T-helper 2 cell treated with Interferon-gamma antibody and Interleukin-4, amounts not matched to agents 100 ng/mL and 5 ng/mL, for 36 hours (primary cell): ENCODE results near the gene SND1. TPM values are rescaled to one million over a fixed set of nuclear protein-coding genes. Genes with fewer than 3 reads are reported as not detected.

Source experiments
- total RNA-seq: library from RNA; stranded (reverse); gene quantifications from 2 replicates; pipeline ENCODE4 v1.2.3, GENCODE V29; 2022

The SND1 gene
- total RNA-seq, 1 donor from 2014 or later: 275 TPM

Other genes with a start within 250 kb of the SND1 start
- gene GCC1, start 66.6 kb upstream of the SND1 start, total RNA-seq: 17.9 and 18.1 TPM in 2 replicates
- gene ARF5, start 63.8 kb upstream of the SND1 start, total RNA-seq: 102 and 118 TPM in 2 replicates
- 1.0 and 1.2 TPM in 2 replicates for gene FSCN3, start 58.5 kb upstream of the SND1 start, total RNA-seq
- not detected in 2 replicates for gene PAX4, start 34.1 kb upstream of the SND1 start, total RNA-seq